SU-DHL-6 (cell line): ENCODE measurements around the gene KDM1A.

Experiments
- H2AFZ ChIP-seq: fragments of 200-600 bp; sonication (generic); 2 replicates; pipeline ENCODE4 v1.6.1; 2014; ENCODE audit warnings: low read depth, mild to moderate bottlenecking, moderate library complexity, mixed read lengths, antibody characterized with exemption, low read length; ENCODE audit not compliant: severe bottlenecking
- H3F3A ChIP-seq: fragments of 200-600 bp; shearing (Covaris generic); 2 replicates; pipeline ENCODE4 v1.6.0; 2016; ENCODE audit warnings: antibody characterized with exemption, mild to moderate bottlenecking; ENCODE audit not compliant: insufficient read depth
- H3K27ac ChIP-seq: fragments of 200-600 bp; sonication (generic); 2 replicates; pipeline ENCODE4 v1.5.1; 2016; ENCODE audit warnings: low read depth, mild to moderate bottlenecking, low read length, moderate library complexity, mixed read lengths
- H3K27me3 ChIP-seq: fragments of 200-600 bp; sonication (generic), shearing (Covaris generic); 2 replicates; pipeline ENCODE4 v1.6.0; 2014; ENCODE audit warnings: mild to moderate bottlenecking, low read length
- H3K36me3 ChIP-seq: fragments of 200-600 bp; sonication (generic); 2 replicates; pipeline ENCODE4 v1.6.1; 2014; ENCODE audit warnings: mild to moderate bottlenecking, low read length, mixed read lengths
- H3K4me2 ChIP-seq: fragments of 300-600, 200-600 bp; shearing (Covaris generic), sonication (generic); 2 replicates; pipeline ENCODE4 v1.6.0; 2014; ENCODE audit warnings: low read length, low read depth, mild to moderate bottlenecking; ENCODE audit not compliant: poor library complexity, severe bottlenecking
- H3K4me3 ChIP-seq: fragments of 200-600 bp; sonication (generic); 2 replicates; pipeline ENCODE4 v1.5.1; 2014; ENCODE audit warnings: antibody characterized with exemption, low read length, mild to moderate bottlenecking, mixed read lengths; ENCODE audit not compliant: insufficient read depth, poor library complexity, severe bottlenecking
- H3K79me2 ChIP-seq: fragments of 200-600 bp; sonication (generic); 2 replicates; pipeline ENCODE4 v1.6.1; 2014; ENCODE audit warnings: mild to moderate bottlenecking, low read length, moderate library complexity; ENCODE audit not compliant: insufficient read depth
- H3K9ac ChIP-seq: fragments of 200-600 bp; sonication (generic); 2 replicates; pipeline ENCODE4 v1.7.0; 2014; ENCODE audit warnings: mild to moderate bottlenecking, low read length
- H3K9me2 ChIP-seq: fragments of 200-600 bp; sonication (generic); replicated peaks from 2 replicates; pipeline ENCODE4 v1.6.1; 2014; ENCODE audit warnings: low read length; ENCODE audit not compliant: insufficient read depth
- H3K9me3 ChIP-seq: fragments of 200-600 bp; sonication (generic); 2 replicates; pipeline ENCODE4 v1.6.1; 2014; ENCODE audit warnings: low read length, mixed read lengths; ENCODE audit not compliant: insufficient read depth
- H4K20me1 ChIP-seq: fragments of 200-600 bp; sonication (generic); 2 replicates; pipeline ENCODE4 v1.6.1; 2014; ENCODE audit warnings: low read depth, mild to moderate bottlenecking, antibody characterized with exemption, low read length, moderate library complexity, mixed read lengths
- CTCF ChIP-seq: fragments of 200-600 bp; sonication (generic); IDR thresholded peaks from one replicate; pipeline ENCODE4 v1.5.1; 2017; ENCODE audit warnings: antibody characterized with exemption, mild to moderate bottlenecking, low read length, moderate library complexity; ENCODE audit not compliant: insufficient read depth, poor library complexity, severe bottlenecking
- EZH2phosphoT487 ChIP-seq: fragments of 200-600 bp; sonication (generic), shearing (Covaris generic); conservative IDR thresholded peaks from 2 replicates; pipeline ENCODE4 v1.6.1; 2018; ENCODE audit warnings: mild to moderate bottlenecking, antibody characterized with exemption, low read length, moderate library complexity, mixed read lengths

The KDM1A gene

GRCh38 chr1:23081376-23081775 is 62.1 kb downstream of the KDM1A start:
- Histone ChIP-seq H3K27ac (no peak overlapping the region), H3K4me2 (no peak overlapping the region), H3F3A (no peaks in the 10 kb centered on the region), H3K4me3 (no peak overlapping the region), H3K9me2 (no peaks in the 10 kb centered on the region), H4K20me1 (no peaks in the 10 kb centered on the region), H3K36me3 (peaks cover 5% of the 10 kb centered on the region; the same call in 1 of the 2 replicates), H3K79me2 (no peaks in the 10 kb centered on the region), H3K9ac (no peak overlapping the region), H3K27me3 (no peaks in the 10 kb centered on the region), H2AFZ (no peak overlapping the region), H3K9me3 (no peaks in the 10 kb centered on the region)
- no peak for TF ChIP-seq CTCF
- no peak for TF ChIP-seq EZH2phosphoT487

GRCh38 chr1:23083714-23084480 is 64.6 kb downstream of the KDM1A start:
- H3K27ac ChIP-seq = no peak overlapping the region
- no peak overlapping the region for H2AFZ ChIP-seq
- H3K9ac ChIP-seq = no peak overlapping the region
- H3F3A ChIP-seq = no peaks in the 10 kb centered on the region
- no peaks in the 10 kb centered on the region for H3K9me3 ChIP-seq
- H3K4me3 ChIP-seq = no peak overlapping the region
- H3K9me2 ChIP-seq = no peaks in the 10 kb centered on the region
- H3K79me2 ChIP-seq = no peaks in the 10 kb centered on the region
- peaks cover 5% of the 10 kb centered on the region; the same call in 1 of the 2 replicates for H3K36me3 ChIP-seq
- TF ChIP-seq CTCF = no peak
- no peak for TF ChIP-seq EZH2phosphoT487
- H3K27me3 ChIP-seq = no peaks in the 10 kb centered on the region
- no peak overlapping the region for H3K4me2 ChIP-seq
- H4K20me1 ChIP-seq = no peaks in the 10 kb centered on the region

- no peaks in the 10 kb centered on the region; the same call in 1 of the 2 replicates for H3K36me3 ChIP-seq
- H3K27ac ChIP-seq = no peak overlapping the region
- no peaks in the 10 kb centered on the region for H3F3A ChIP-seq
- H3K4me3 ChIP-seq = no peak overlapping the region
- no peaks in the 10 kb centered on the region for H3K79me2 ChIP-seq
- no peak for TF ChIP-seq EZH2phosphoT487
- no peak for TF ChIP-seq CTCF
- H3K9ac ChIP-seq = no peak overlapping the region
- H3K27me3 ChIP-seq = no peaks in the 10 kb centered on the region
- no peak overlapping the region for H2AFZ ChIP-seq
- no peaks in the 10 kb centered on the region for H3K9me3 ChIP-seq
- no peak overlapping the region for H3K4me2 ChIP-seq
- H3K9me2 ChIP-seq = no peaks in the 10 kb centered on the region
- no peaks in the 10 kb centered on the region for H4K20me1 ChIP-seq
Observed at GRCh38 chr1:23084880-23085279, 65.6 kb downstream of the KDM1A start.
